Body of pancreas (tissue), 4 donors: ENCODE results near the gene CD86. TPM values are rescaled to one million over a fixed set of nuclear protein-coding genes. Genes with fewer than 3 reads are reported as not detected.

Experiments used
- ATAC-seq: fragments of 150-250 bp; one replicate; pipeline ENCODE4 v1.9.1; 2016
- DNase-seq, 4 donors: peaks; one replicate each; pipeline ENCODE4 v3.0.0-alpha.2; 2019
- H3K27ac ChIP-seq, 4 donors: fragments of 200-600 bp; sonication (generic); 1 replicate in 3 of 4; 2 replicates in 1 of 4; pipeline versions ENCODE4 v1.5.1 to v1.6.1; 2016 to 2019; ENCODE audit warnings: mild to moderate bottlenecking in 1 of 4, mixed read lengths in 1 of 4, moderate library complexity in 1 of 4
- H3K27me3 ChIP-seq, 2 donors: fragments of 200-600 bp; sonication (generic); one replicate each; pipeline ENCODE4 v1.6.0; 2016; ENCODE audit warnings: mild to moderate bottlenecking in 1 of 2
- H3K36me3 ChIP-seq, 2 donors: fragments of 200-600 bp; sonication (generic); replicated peaks in 1 of 2; 2 replicates each; pipeline ENCODE4 v1.5.1; 2016; ENCODE audit warnings: low read depth in 2 of 2; ENCODE audit not compliant: insufficient read depth in 1 of 2
- H3K4me1 ChIP-seq: fragments of 200-600 bp; sonication (generic); one replicate; pipeline ENCODE4 v1.6.0; 2016
- H3K4me3 ChIP-seq, 2 donors: fragments of 200-600 bp; sonication (generic); 1 replicate in 1 of 2; 2 replicates in 1 of 2; pipeline ENCODE4 v1.5.1; 2016 to 2019
- H3K9me3 ChIP-seq, 3 donors: fragments of 200-600 bp; sonication (generic); 1 replicate in 2 of 3; 2 replicates in 1 of 3; pipeline ENCODE4 v1.5.1; 2016
- CTCF ChIP-seq, 7 experiments: fragments of 450-650 bp in 4 of 7; fragments of 200-600 bp in 3 of 7; sonication (generic) in 3 of 7; IDR thresholded peaks; one replicate each; pipeline ENCODE4 v1.5.1; 2016 to 2019; ENCODE audit warnings: antibody characterized with exemption in 7 of 7
- POLR2A ChIP-seq, 3 donors: fragments of 450-650 bp; IDR thresholded peaks; one replicate each; pipeline ENCODE4 v1.6.1; 2016; ENCODE audit warnings: antibody characterized with exemption in 3 of 3, mild to moderate bottlenecking in 2 of 3
- WGBS, 2 donors: methylation state at CpG; one replicate each; pipeline ENCODE4 v1.1.5; 2017; 5-methylcytosine and 5-hydroxymethylcytosine counted together
- intact Hi-C: fragments of 100-400 bp; cut with DNase I; formaldehyde crosslinking; loops from one replicate; pipeline ENCODE4 v1.15.1; 2023
- total RNA-seq, 2 donors: library from RNA; depleted of rRNA; stranded (reverse); fragments of >200 nt; gene quantifications; one replicate each; pipeline ENCODE4 v1.1.0, GENCODE V29; 2016

CD86 gene
- total RNA-seq, 2 donors from 2014 or later: 2.9 to 7.6 TPM

DNA sequence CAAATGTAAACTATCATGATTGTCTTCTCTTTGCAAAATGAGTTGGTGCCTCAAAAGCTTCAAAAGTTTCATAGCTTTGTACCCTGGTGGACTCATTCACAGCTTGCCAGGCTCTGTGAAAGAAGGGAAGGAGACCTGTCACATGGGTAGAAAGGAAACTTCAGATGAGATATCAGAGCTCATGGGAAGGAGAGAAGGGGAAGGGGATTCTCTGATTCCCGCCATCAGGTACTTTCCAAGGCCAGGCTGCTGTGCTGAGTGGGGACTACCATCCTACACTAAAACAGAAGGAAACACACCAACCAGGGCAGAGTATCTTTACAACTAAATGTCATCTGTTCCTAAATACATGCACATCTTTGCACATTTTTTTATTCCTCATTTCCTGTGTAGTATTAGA lies 42.3 kb upstream of the CD86 start:
- TF ChIP-seq POLR2A (IDR thresholded peaks at IDR 0.05) (no peak), CTCF (IDR thresholded peaks at IDR 0.05) (no peak)
- Histone ChIP-seq H3K27ac (no peak overlapping the region), H3K9me3 (no peaks in the 10 kb centered on the region), H3K27me3 (no peaks in the 10 kb centered on the region), H3K4me3 (no peak overlapping the region), H3K36me3 (peaks cover 0 to 2% of the 10 kb centered on the region in 2 donors), H3K4me1 (peaks cover 9% of the 10 kb centered on the region)
- WGBS, 2 donors: 73 to 89% methylated on average over 1 of the region's 1 CpG
- ATAC-seq (no peak), DNase-seq (no peak)
- intact Hi-C loops: no loop called here

DNA sequence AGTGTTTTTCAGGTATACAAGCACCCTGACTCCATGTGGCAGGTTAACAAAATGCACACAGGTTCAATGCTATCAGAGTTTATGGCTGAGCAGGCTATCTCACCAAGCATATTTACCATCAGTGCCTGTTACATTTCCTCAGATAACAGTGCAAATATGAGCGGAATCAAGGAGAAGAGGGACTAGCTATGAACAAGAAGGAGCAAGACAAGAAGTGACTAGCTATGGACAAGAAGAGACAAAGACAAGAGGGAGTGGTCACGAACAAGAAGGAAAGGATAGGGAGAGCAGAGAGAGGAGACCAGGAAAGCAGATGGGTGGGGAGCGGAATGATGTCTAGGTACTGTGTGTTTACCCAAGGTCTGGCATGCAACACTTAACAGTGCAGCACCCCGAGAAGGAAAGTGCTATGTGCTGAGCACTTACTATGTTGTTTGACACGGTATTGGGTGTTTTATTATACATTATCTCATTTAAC lies 41.7 kb upstream of the CD86 start:
- no peaks in the 10 kb centered on the region for H3K9me3 ChIP-seq
- ATAC-seq (peak; percentile 67), DNase-seq (peak in 2 of 4 donors; percentile 5 to 21)
- H3K36me3 ChIP-seq: peaks cover 0 to 2% of the 10 kb centered on the region in 2 donors
- H3K4me1 ChIP-seq: peaks cover 9% of the 10 kb centered on the region
- H3K27me3 ChIP-seq: no peaks in the 10 kb centered on the region
- H3K4me3 ChIP-seq: no peak overlapping the region
- peak in 4 of 7 experiments; percentile 21 to 35 (median 24) for TF ChIP-seq CTCF (IDR thresholded peaks at IDR 0.05)
- TF ChIP-seq POLR2A (IDR thresholded peaks at IDR 0.05): no peak
- intact Hi-C loops: no loop called here
- no peak overlapping the region for H3K27ac ChIP-seq
- WGBS, 2 donors: 29 to 33% methylated on average over 5 of the region's 5 CpGs

- no peak for DNase-seq
- H3K4me3 ChIP-seq: no peak overlapping the region
- 82 to 89% methylated on average over 1 of the region's 1 CpG for WGBS, 2 donors
- H3K27ac ChIP-seq: no peak overlapping the region
- H3K9me3 ChIP-seq: no peaks in the 10 kb centered on the region
- H3K36me3 ChIP-seq: peaks cover 0 to 1% of the 10 kb centered on the region in 2 donors
- intact Hi-C loops: no loop called here
- H3K4me1 ChIP-seq: peaks cover 9% of the 10 kb centered on the region
- TF ChIP-seq CTCF (IDR thresholded peaks at IDR 0.05) (no peak), POLR2A (IDR thresholded peaks at IDR 0.05) (no peak)
- no peaks in the 10 kb centered on the region for H3K27me3 ChIP-seq
- ATAC-seq: no peak
Observed at GRCh38 chr3:122014741-122015140, 40.4 kb upstream of the CD86 start.

DNA sequence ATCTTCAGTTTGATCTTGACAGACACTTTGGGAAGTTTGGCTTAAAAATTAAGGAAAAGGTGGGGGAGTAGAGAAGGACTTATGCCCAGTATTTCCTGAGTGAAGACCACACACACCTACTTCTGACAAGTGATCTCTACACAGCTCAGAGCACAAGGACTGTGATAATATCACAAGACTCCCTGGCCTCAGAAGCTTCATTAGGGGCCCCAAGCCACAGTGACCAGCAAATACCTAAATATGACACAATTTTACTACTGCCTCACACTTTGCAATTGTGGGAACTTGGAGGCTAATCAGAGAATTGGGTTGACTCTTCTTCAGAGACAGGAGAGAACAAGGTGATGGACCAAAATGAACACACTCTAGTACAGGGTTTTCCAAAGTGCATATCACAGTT lies 35.7 kb upstream of the CD86 start:
- no peak overlapping the region for H3K4me3 ChIP-seq
- no peak for TF ChIP-seq POLR2A (IDR thresholded peaks at IDR 0.05)
- no peak for TF ChIP-seq CTCF (IDR thresholded peaks at IDR 0.05)
- H3K27me3 ChIP-seq: no peaks in the 10 kb centered on the region
- H3K27ac ChIP-seq: no peak overlapping the region
- peaks cover 11% of the 10 kb centered on the region for H3K4me1 ChIP-seq
- no peaks in the 10 kb centered on the region for H3K36me3 ChIP-seq
- no peaks in the 10 kb centered on the region for H3K9me3 ChIP-seq
- intact Hi-C loops: no loop called here
- ATAC-seq (no peak), DNase-seq (no peak)

DNA sequence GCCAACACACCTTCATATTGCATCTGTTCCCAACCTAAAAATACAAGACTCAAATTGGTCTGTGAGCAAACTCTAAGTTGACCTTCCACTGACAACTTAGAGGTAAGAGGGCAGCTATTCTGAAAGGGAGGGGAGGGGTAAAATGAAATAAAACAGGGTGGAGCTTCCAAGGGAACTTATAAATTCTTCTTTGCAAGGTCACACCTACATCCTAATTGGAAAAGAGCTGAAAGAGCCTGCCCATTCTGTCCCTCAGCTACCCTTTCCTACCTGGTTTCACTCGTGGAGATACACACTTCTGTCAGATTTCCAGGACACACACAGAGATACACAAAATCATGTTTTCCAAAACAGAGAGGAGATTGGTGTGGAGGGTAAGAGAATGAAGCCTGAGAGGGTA lies 34.1 kb upstream of the CD86 start:
- Histone ChIP-seq H3K36me3 (no peaks in the 10 kb centered on the region), H3K27me3 (no peaks in the 10 kb centered on the region), H3K27ac (no peak overlapping the region), H3K9me3 (no peaks in the 10 kb centered on the region), H3K4me3 (no peak overlapping the region), H3K4me1 (peaks cover 11% of the 10 kb centered on the region)
- DNase-seq (no peak), ATAC-seq (no peak)
- TF ChIP-seq POLR2A (IDR thresholded peaks at IDR 0.05): no peak
- TF ChIP-seq CTCF (IDR thresholded peaks at IDR 0.05): no peak
- 27 to 31% methylated on average over 1 of the region's 1 CpG for WGBS, 2 donors
- intact Hi-C loops: no loop called here
